NCI-H524 treated with DMSO at 0.1 percent for 48 hours (cell line): ENCODE data around the gene AKNA.

Experiments used
- DNase-seq: peaks from one replicate; lab custom pipeline; 2025; lab: John Stamatoyannopoulos, UW

Gene AKNA

DNA sequence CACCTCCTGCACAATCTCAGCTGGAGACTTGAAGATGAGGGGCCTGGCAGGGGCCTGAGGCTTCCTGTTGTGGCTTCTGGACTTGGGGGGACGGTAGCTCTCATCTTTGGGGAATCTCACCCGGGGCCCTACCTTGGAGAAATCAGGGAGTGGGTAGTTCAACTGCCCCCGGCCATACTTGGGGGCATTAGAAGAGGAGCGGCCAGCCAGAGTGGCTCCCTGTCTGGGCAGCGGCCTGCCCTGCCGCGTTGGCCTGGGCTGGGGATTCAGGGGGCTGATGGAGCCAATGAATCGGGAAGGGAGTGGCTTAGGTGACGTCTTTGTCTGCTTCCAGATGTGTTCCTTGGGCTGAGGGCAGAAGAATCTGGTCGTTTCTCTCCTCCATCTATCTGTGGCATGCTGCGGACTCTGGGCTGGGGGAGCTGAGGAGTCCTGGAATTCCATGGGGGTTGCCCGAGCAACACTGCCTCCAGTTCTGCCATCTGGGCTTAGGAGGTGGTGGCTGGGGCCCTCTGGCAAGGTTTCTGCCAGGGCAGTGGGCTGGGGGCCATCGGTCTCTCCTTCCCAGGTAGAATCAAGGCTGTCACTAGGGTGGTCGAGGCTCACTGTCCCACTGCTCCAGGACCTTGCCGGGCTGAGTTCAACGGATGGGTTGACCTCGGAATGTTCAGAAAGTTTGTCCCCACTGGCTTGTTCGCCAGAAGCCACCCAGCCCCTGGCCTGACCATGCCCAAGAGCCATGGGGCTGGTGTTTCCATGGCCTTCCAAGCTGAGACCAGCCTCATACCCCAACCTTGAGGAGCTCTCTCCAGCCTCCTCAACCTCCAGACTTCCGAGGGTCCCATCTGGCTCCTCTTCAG is 11.0 kb downstream of the AKNA start:
- no peak for DNase-seq

DNA sequence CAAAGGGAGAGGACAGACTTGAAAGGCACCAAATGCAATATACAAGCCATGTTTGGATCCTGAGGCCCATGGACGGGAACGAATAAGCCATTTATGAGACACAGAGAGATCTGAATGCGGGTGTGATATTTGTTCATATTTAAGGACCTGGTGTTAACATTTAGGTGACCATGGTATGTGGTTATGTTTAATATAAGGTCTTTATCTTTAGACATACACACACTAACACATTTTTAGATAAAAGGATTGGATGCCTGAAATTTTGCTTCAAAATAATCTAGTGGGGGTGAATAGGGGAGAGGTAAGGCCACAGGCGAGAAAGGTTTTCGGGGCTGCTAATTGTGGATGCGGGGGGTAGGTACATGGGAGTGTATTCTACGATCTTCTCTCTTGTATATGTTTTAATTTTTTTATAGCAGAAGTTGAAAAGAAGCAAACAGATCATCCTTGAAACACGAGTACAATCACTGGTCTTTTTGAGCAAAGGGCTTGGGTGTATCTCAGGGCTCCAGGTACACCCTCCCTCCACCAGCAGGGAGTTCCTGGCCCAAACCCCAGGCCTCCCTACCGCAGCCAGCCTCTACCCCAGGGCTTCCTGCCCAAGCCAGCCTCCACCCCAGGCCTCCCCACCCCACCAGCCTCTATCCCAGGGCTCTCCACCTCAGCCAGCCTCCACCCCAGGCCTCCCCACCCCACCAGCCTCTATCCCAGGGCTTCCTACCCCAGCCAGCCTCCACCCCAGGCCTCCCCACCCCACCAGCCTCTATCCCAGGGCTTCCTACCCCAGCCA is 12.2 kb downstream of the AKNA start:
- DNase-seq, result no peak

DNA sequence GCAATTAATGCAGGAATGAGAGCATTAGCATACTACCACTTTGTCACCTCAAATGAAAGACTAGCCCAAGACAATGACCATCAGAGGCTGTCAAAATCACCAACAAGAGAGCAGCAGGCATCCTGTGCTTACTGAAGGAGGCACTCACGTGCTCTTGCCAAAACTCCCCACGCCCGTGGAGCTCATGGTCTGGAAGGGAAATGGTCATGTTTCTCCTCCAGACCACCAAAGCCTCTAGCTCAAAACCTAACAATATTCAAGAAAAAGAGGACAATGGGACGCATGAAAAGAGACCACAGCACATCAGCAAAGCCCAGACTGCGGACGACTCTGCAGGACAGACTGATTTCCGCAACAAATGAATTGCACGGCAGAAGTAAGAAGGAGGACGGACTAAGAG is 12.8 kb downstream of the AKNA start:
- DNase-seq, result no peak

- no peak for DNase-seq
Observed at GRCh38 chr9:114373960-114374730, 13.6 kb downstream of the AKNA start.

- peak; percentile 21 for DNase-seq
Observed at GRCh38 chr9:114372921-114373448, 14.8 kb downstream of the AKNA start.

- DNase-seq, result no peak
Observed at GRCh38 chr9:114371973-114372917, 15.5 kb downstream of the AKNA start.

DNA sequence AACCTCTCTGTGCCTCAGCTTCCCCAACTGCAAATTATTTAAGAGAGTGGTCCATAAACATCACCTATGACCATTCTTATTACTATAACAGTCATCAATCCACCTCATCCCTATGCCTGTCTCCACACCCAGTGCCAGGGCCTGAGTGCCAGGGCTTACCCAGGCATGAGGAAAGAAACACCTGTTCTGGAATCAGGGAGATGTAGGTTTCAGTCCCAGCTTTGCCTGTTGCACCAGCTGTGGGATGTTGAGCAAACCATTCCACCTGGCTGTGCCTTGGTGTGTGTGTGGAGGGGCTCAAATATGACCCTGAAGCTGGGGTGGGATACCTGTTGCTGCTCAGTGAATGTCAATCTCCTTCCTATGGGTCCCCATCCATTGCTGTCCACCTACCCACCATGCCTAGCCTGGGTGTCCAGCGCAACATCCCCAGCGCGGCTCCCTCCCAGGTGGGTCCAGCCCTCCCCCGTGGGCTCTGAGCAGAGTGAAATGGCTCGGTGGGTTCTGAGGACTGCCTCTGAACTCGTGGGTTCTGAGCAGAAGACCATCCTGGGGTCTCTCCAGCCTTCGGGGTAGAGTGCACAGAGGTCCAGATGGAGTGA is 16.3 kb downstream of the AKNA start:
- DNase-seq, result no peak

DNA sequence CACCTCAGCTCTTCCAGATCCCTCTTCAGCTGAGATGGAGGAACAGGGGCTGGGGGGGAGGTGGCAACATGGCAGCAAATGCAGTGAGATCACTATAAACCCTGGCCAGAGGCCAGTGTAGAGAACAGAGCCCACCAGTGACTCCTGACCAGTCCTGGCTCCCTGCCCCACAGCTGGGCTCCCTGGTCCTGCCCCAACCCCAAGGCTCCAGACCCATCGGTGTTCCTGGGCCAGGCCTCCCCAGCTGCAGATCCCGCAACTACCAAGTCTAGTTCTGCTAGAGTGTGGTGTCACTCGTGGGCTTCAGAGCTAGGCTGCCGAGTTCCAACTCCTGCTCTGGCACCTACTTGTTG is 16.8 kb downstream of the AKNA start:
- no peak for DNase-seq

DNA sequence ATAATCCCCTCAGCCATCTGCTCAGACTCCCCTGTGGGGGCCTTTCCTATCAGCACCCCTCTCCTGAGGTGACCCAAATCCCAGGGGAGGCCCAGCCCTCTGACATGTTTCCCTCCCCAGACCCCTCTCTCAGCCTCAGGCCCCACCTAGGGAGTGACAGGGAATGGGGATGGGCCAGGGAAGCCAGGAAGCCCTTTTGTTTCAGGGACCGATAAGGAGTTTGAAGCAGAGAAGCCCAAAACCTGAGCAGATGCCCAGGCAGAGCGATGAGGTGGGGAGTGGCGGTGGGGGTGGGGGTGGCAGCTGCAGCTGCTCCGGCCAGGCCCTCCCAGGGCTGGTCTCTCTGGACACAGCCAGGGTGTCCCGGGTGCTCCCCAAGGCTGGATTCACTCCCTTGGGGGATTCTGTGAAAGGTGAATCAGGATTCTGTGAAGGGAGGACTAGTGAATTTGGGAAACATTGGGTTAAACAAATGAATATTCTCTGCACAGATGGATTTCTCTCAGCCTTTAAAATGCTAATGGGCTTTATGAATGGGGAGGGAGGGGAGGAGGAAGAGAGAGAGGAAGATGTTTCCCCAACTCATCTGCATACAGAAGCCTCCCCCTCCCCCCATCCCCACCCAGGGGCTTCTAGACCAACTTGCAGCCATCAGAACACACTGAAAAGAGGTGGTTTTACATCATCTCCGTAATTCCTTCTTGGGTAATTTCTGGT is 17.4 kb downstream of the AKNA start:
- DNase-seq, result peak; percentile 95

GRCh38 chr9:114369216-114370130 is 18.3 kb downstream of the AKNA start:
- no peak for DNase-seq

GRCh38 chr9:114367772-114368569 is 19.8 kb downstream of the AKNA start:
- DNase-seq, result no peak

GRCh38 chr9:114367366-114367765 is 20.4 kb downstream of the AKNA start:
- no peak for DNase-seq

DNA sequence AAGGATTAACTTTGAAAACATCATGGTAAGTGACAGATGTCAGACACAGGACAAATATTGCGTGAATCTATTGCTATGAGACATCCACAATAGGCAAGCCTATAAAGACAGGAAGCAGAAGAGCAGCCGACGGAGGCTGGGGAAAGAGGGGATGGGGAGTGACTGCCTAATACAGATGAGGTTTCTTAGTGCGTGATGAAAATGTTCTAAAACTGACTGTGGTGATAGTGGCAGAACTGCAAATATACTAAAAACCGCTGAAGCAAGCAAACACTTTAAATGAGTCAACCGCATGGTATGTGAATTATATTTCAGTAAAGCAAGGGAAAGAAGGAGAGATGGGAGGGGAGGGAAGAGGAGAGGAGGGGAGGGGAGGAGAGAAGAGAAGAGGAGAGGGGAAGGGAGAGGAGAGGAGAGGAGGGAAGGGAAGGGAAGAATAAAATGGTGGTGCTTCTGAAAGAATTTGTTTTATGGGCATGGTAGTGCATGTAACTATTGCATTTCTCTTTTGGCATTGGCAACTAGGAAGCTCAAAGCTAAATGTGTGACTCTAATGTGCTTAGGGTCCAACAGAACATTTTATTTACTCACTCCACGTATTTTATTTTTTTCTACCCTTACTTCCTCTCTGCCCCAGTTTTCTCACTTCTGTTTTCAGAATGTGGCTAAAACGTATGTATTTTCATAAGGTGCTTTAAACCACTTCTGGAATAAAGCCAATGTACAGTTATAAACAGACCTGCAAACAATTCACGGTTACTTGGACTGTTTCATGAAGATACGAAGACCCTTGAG is 21.3 kb downstream of the AKNA start:
- DNase-seq, result no peak

DNA sequence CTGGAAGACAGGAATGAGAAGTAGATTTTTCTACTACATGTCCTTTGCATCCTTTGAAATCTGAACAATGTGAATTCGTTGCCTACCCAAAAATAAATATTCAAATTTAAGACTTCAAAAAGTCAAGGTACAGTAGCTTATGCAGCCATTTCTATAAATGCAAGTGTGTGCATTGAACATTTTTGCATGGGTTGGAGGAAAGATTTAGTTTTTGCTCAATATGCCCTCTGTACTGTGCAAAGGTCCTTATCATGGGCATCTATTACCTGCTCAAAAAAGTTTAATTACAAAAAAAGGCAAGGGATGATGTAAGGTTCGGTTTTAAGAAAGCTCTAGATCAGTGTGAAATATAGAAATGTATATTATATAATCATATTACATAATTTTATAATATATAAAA is 22.6 kb downstream of the AKNA start:
- no peak for DNase-seq

- DNase-seq, result no peak
Observed at GRCh38 chr9:114364134-114365041, 23.4 kb downstream of the AKNA start.

GRCh38 chr9:114363424-114363823 is 24.4 kb downstream of the AKNA start:
- DNase-seq, result no peak
